SJCRH30 (cell line): ENCODE data around the gene FAM120B. TPM values are rescaled to one million over a fixed set of nuclear protein-coding genes. Genes with fewer than 3 reads are reported as not detected.
"Not testable (repeated sequence)": the region's sequence is repeated elsewhere in the genome, so short reads cannot be mapped to it uniquely, and the experiment has no call there.

ENCODE experiments used
- DNase-seq, 2 experiments: peaks; one replicate each; pipeline ENCODE4 v3.0.0-alpha.2; 2015 to 2020
- H3K27ac ChIP-seq: fragments of 250-450 bp; sonication (Bioruptor Pico); 2 replicates; pipeline ENCODE4 v1.5.1; 2020; ENCODE audit warnings: mild to moderate bottlenecking, moderate library complexity
- H3K27me3 ChIP-seq: fragments of 250-450 bp; sonication (Bioruptor Pico); 2 replicates; pipeline ENCODE4 v1.5.1; 2020; ENCODE audit warnings: mild to moderate bottlenecking, moderate library complexity
- H3K36me3 ChIP-seq: fragments of 250-450 bp; sonication (Bioruptor Pico); 2 replicates; pipeline ENCODE4 v1.5.1; 2020; ENCODE audit warnings: mild to moderate bottlenecking, moderate library complexity
- H3K4me1 ChIP-seq: fragments of 250-450 bp; sonication (Bioruptor Pico); 2 replicates; pipeline ENCODE4 v1.5.1; 2020; ENCODE audit warnings: mild to moderate bottlenecking, moderate library complexity
- H3K4me3 ChIP-seq: fragments of 250-450 bp; sonication (Bioruptor Pico); 2 replicates; pipeline ENCODE4 v1.5.1; 2020; ENCODE audit warnings: mild to moderate bottlenecking, moderate library complexity
- H3K9me3 ChIP-seq: fragments of 250-450 bp; sonication (Bioruptor Pico); replicated peaks from 2 replicates; pipeline ENCODE4 v1.5.1; 2020; ENCODE audit warnings: mild to moderate bottlenecking, moderate library complexity
- total RNA-seq: library from RNA; depleted of rRNA; stranded (reverse); fragments of >200 nt; shearing (Covaris generic); gene quantifications from 2 replicates; pipeline ENCODE4 v1.2.3, GENCODE V29; 2014

FAM120B gene
- total RNA-seq, 1 experiment from 2014 or later: 21.4 TPM

DNA sequence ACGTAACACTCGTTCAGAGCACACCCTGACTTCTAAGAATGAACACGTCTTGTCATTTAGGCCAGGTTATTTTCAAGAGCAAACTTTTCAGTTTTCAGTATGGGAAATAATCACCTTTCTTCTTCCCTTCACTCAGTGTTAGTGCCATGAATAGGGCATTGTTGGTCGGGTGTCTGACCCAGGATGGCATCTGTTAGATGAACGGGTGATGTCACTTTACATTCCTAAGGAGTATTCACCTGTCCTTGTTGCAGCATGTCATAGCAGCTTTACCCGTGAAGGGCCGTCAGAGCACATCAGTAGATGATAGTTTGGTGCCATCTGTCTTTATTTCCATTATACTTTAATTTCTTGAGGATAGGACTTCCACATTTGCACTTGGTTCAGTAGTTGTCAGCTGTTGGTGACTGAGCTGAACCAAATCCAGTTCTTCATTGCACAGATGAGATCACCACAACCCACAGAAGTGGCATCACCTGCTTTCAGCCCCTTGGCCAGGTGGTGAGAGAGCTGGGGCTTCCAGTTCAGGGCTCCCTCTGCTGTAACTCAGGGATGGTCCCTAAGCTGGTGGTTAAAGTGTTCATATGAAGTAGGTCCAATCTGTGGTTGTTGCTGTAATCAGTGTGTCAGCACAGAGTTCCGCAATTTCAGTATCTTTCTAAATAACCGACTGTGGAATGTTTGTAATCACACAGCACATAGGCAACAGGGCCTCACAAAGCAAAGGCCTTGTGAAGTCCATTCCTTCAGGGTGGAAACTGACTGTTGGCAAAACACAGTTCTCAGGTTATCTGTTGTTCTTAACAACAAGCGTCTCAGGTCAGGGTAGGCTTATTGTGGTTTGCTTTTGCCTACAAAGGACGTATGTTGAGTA, 68.2 kb downstream of the FAM120B start:
- Histone ChIP-seq H3K4me3 (no peak overlapping the region), H3K27ac (no peak overlapping the region), H3K27me3 (no peaks in the 10 kb centered on the region), H3K4me1 (no peaks in the 10 kb centered on the region), H3K36me3 (no peaks in the 10 kb centered on the region; the same call in none of the 2 replicates), H3K9me3 (no peaks in the 10 kb centered on the region)
- DNase-seq: no peak

DNA sequence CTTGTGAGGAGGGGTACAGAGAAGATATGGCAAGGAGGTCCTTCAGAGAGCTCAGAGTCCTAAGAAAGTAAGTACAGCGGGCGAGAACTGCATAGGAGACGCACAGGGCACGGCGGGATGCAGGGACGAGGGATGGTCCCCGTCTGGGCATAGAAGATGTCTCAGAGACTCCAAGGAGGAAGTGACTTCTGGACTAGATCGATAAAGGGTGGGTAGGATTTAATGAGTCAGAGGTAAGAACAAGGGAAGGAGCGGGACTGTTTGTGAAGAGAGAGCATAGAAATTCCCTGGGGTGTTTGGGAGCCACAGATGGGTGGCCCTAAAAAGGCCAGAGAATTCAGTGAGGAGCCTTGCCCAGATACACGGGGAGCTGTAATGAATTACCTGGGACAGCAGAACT, 69.1 kb downstream of the FAM120B start:
- Histone ChIP-seq H3K27ac (no peak overlapping the region), H3K4me3 (no peak overlapping the region), H3K36me3 (no peaks in the 10 kb centered on the region; the same call in none of the 2 replicates), H3K4me1 (no peaks in the 10 kb centered on the region), H3K27me3 (no peaks in the 10 kb centered on the region), H3K9me3 (no peaks in the 10 kb centered on the region)
- DNase-seq: no peak

DNA sequence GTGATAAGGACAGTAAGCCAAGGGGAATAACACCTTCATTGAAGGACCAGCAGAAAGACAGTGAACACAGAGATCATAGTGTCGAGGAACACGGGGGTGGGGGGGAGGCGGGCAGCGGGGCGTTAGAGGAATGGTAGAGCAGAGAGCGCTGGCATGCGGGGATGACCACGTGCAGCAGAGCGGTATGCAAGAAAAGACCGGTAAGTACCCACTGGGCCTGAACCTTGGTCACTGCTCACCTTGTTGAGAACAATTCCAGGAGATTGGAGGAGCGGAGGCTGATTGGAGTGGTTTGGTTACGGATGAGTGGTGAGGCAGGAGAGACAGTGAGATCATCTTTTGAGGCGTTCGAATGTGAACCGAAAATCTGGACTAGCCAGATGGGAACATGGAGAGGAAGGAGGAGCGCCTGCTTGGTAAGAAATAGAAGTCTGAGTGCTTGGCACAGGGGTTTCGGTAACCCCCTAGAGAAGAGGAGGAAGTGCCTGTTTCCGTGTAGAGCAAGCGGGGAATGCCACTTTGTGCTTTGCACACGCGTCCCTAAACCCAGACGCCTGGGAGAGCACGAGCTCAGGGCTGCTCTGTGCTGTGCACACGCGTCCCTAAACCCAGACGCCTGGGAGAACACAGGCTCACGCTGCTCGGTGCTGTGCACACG, 70.0 kb downstream of the FAM120B start:
- DNase-seq: no peak
- no peaks in the 10 kb centered on the region for H3K4me1 ChIP-seq
- H3K27me3 ChIP-seq: no peaks in the 10 kb centered on the region
- no peak overlapping the region for H3K4me3 ChIP-seq
- no peaks in the 10 kb centered on the region for H3K9me3 ChIP-seq
- no peaks in the 10 kb centered on the region; the same call in none of the 2 replicates for H3K36me3 ChIP-seq
- H3K27ac ChIP-seq: no peak overlapping the region

DNA sequence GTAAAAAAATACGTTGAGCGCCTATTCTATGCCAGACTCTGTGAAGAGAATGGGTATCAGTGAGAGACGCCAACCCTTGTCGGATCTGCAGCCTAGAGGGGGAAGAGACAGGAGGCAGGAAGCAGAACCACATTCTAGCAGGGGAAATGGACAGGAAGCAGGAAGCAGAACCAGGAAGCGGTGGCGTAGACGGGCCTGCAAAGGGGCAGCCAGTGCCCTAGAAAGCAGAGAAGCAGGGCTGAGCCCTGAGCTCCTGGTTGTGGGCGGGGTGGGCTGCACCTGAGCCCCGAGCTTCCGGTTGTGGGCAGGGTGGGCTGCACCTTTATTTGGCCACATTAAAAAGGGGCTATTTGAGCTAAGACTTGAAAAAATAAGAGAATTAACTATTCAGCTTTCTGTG, 71.9 kb downstream of the FAM120B start:
- no peak overlapping the region for H3K27ac ChIP-seq
- H3K9me3 ChIP-seq: no peaks in the 10 kb centered on the region
- no peaks in the 10 kb centered on the region for H3K4me1 ChIP-seq
- no peaks in the 10 kb centered on the region for H3K27me3 ChIP-seq
- DNase-seq: no peak
- H3K36me3 ChIP-seq: no peaks in the 10 kb centered on the region; the same call in 1 of the 2 replicates
- no peak overlapping the region for H3K4me3 ChIP-seq

DNA sequence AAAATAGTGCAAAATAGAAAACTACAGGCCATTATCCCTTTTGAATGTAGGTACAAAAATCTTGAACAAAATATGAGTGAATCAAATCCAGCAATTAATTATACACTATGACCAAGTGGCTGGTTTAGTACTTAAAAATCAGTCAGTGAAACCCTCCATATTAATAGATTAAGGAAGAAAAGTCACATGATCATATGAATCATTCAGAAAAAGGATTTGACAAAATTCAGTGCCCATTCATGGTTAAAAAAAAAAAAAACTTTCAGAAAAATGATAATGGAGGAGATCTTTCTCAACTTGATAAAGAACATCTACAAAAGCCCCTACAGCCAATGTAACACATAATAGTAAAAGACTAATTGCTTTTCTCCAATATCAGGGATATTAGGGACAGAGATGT, 75.0 kb downstream of the FAM120B start:
- no peak overlapping the region for H3K4me3 ChIP-seq
- H3K36me3 ChIP-seq: no peaks in the 10 kb centered on the region
- no peaks in the 10 kb centered on the region for H3K4me1 ChIP-seq
- no peak for DNase-seq
- H3K9me3 ChIP-seq: no peaks in the 10 kb centered on the region
- H3K27ac ChIP-seq: no peak overlapping the region
- no peaks in the 10 kb centered on the region for H3K27me3 ChIP-seq

DNA sequence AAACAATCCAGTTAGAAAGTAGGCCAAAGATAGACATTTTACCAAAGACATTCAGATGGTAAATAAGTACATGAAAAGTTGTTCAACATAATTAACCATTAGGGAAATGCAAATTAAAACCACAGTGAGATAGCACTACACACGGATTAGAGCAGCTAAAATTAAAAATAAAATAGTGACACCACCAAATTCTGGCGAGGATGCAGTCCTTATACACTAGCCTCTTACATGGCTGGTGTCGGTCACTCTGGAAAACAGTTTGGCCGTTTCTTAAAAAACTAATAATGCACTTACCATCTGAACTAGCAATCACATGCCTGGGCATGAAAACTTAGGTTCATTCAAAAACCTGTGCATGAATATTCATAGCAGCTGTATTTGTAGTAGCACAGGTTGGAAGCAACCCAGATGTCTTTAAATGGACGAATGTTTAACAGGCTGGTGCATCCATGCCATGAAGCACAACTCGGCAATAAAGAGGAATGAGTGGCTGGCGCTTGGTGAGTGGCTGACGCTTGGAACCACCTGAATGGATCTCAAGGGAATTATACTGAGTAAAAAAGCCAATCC, 77.0 kb downstream of the FAM120B start:
- no peak for DNase-seq
- H3K27me3 ChIP-seq: no peaks in the 10 kb centered on the region
- H3K9me3 ChIP-seq: no peaks in the 10 kb centered on the region
- no peak overlapping the region for H3K4me3 ChIP-seq
- no peaks in the 10 kb centered on the region for H3K4me1 ChIP-seq
- no peaks in the 10 kb centered on the region for H3K36me3 ChIP-seq
- H3K27ac ChIP-seq: no peak overlapping the region

DNA sequence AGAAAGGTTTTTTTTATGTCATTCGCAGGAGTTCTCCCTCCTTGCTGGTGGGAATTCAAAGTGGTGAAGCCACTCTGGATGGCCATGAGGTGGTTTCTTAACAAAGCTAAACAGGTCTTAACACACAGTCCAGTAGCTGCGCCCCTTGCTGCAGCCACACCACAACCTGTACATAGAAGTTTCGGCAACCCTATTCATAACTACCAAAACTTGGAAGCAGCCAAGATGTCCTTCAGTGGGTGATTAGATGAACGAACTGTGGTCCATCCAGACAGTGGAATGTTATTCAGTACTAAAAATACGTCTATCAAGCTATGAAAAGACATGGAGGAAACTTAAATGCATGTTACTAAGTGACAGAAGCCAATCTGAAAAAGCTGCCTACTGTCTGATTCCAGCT, 78.9 kb downstream of the FAM120B start:
- Histone ChIP-seq H3K36me3 (peaks cover 6% of the 10 kb centered on the region; the same call in 1 of the 2 replicates), H3K9me3 (no peaks in the 10 kb centered on the region), H3K27ac (no peak overlapping the region), H3K27me3 (no peaks in the 10 kb centered on the region), H3K4me1 (no peaks in the 10 kb centered on the region), H3K4me3 (no peak overlapping the region)
- no peak for DNase-seq

DNA sequence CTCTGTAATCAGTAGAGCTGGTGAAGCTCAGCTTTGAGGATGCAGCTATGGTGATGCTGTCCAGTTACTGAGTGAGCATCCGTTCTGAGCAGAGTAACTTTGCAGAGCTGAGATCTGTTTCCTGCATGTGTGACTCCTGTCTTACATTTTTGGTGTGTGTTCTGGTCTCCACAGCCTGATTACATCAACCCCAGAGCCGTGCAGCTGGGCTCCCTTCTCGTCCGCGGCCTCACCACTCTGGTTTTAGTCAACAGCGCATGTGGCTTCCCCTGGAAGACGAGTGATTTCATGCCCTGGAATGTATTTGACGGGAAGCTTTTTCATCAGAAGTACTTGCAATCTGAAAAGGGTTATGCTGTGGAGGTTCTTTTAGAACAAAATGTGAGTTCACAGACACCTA, 81.6 kb downstream of the FAM120B start:
- Histone ChIP-seq H3K36me3 (peaks cover 6% of the 10 kb centered on the region; the same call in 1 of the 2 replicates), H3K4me1 (no peaks in the 10 kb centered on the region), H3K27ac (no peak overlapping the region), H3K9me3 (no peaks in the 10 kb centered on the region), H3K27me3 (no peaks in the 10 kb centered on the region), H3K4me3 (no peak overlapping the region)
- DNase-seq: no peak

DNA sequence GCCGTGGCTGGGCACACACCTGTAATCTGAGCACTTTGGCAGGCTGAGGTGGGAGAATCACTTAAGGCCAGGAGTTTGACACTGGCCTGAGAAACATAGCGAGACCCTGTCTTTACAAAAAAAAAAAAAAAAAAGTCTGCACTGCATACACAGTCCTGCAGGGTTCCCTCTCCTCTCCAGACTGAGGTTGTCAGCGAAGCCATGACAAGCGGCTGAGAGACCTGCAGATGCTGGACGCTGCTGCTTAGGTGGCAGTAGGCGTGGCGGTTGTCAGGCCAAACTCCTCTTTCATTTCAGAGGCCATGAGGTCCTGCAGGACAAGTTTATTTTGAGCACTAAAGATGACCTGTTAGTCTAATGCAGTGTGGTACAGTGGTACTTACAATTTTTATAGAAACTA, 86.5 kb downstream of the FAM120B start:
- H3K36me3 ChIP-seq: peaks cover 28% of the 10 kb centered on the region
- H3K4me1 ChIP-seq: no peaks in the 10 kb centered on the region
- no peak for DNase-seq
- H3K27me3 ChIP-seq: no peaks in the 10 kb centered on the region
- H3K9me3 ChIP-seq: no peaks in the 10 kb centered on the region
- no peak overlapping the region for H3K27ac ChIP-seq
- no peak overlapping the region for H3K4me3 ChIP-seq

DNA sequence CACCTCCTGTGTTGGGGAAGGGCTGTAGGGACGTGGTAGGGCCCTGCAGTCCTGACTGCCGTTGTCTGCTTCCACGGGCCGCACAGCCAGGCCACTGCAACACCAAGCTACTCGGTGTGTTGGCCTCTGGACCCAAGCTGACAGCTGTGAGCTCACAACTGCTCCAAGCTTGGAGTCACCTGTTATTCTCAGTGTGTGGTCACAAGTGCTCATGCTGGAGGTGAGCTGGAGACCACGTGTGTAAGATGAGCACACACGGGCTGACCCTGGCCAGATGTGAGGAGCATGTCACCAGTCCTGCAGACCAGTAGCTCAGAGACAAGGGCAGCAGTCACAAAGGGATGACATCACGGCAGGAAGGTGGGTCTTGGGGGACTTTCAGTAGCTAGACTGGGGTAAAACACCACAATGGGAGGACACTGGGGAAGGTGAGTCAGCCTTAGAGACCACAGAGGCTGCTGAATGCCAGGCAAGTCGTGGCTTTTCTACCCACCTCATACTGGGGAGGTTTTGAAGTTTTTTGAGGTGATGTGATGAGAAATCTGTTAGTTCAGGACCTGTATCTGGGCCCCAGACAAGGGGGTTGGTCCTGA, 87.3 kb downstream of the FAM120B start:
- DNase-seq: no peak
- Histone ChIP-seq H3K4me1 (no peaks in the 10 kb centered on the region), H3K4me3 (no peak overlapping the region), H3K9me3 (no peaks in the 10 kb centered on the region), H3K36me3 (peaks cover 28% of the 10 kb centered on the region), H3K27me3 (no peaks in the 10 kb centered on the region), H3K27ac (no peak overlapping the region)

DNA sequence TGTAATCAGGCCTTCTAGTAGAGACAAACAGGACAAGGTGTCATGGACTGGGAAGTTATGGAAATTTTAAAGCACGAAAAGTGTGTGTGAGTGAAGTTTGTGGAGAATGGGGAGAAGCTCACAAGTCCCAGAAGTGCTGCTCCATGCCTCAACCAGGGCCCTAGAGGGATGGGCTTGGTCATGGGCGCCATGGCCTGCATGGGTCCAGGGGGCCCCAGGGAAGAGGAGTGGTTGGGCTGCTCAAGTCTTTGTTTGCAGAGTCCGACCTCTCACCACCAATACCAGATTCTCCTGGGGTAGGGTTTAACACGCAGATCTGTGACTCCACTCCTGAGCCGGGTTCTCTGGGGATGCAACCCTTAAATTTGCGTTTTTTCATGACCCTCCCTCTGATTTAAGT, 88.4 kb downstream of the FAM120B start:
- DNase-seq: no peak
- Histone ChIP-seq H3K27me3 (no peaks in the 10 kb centered on the region), H3K4me3 (no peak overlapping the region), H3K9me3 (no peaks in the 10 kb centered on the region), H3K4me1 (no peaks in the 10 kb centered on the region), H3K27ac (no peak overlapping the region), H3K36me3 (peaks cover 26% of the 10 kb centered on the region)

DNA sequence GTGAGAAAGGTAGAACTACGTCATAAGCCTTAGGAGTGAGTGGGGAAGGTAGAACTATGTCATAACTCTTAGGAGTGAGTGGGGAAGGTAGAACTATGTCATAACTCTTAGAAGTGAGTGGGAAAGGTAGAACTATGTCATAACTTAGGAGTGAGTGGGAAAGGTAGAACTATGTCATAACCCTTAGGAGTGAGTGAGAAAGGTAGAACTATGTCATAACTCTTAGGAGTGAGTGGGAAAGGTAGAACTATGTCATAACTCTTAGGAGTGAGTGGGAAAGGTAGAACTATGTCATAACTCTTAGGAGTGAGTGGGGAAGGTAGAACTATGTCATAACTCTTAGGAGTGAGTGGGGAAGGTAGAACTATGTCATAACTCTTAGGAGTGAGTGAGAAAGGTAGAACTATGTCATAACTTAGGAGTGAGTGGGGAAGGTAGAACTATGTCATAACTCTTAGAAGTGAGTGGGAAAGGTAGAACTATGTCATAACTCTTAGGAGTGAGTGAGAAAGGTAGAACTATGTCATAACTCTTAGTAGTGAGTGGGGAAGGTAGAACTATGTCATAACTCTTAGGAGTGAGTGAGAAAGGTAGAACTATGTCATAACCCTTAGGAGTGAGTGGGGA, 92.3 kb downstream of the FAM120B start:
- not testable (repeated sequence) for H3K9me3 ChIP-seq, H3K4me1 ChIP-seq, H3K4me3 ChIP-seq, H3K27me3 ChIP-seq, DNase-seq, H3K27ac ChIP-seq
- H3K36me3 ChIP-seq: peaks cover 24% of the 10 kb centered on the region

DNA sequence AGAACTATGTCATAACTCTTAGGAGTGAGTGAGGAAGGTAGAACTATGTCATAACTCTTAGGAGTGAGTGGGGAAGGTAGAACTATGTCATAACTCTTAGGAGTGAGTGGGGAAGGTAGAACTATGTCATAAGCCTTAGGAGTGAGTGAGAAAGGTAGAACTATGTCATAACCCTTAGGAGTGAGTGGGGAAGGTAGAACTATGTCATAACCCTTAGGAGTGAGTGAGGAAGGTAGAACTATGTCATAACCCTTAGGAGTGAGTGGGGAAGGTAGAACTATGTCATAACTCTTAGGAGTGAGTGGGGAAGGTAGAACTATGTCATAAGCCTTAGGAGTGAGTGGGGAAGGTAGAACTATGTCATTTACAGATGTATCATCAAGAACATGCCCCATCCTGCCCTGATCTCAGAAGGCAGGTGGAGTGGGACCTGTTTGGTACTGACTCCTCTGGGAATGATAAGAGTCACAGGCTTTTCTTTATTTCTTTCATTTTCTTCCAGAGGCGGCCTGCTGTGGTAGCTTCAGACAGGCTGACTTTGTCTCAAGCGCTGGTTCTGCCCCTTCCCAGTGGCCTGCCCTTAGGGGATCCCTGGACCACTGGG, 93.5 kb downstream of the FAM120B start:
- H3K27ac ChIP-seq, H3K27me3 ChIP-seq, H3K4me3 ChIP-seq, DNase-seq, H3K4me1 ChIP-seq, H3K9me3 ChIP-seq: not testable (repeated sequence)
- H3K36me3 ChIP-seq: peaks cover 19% of the 10 kb centered on the region

DNA sequence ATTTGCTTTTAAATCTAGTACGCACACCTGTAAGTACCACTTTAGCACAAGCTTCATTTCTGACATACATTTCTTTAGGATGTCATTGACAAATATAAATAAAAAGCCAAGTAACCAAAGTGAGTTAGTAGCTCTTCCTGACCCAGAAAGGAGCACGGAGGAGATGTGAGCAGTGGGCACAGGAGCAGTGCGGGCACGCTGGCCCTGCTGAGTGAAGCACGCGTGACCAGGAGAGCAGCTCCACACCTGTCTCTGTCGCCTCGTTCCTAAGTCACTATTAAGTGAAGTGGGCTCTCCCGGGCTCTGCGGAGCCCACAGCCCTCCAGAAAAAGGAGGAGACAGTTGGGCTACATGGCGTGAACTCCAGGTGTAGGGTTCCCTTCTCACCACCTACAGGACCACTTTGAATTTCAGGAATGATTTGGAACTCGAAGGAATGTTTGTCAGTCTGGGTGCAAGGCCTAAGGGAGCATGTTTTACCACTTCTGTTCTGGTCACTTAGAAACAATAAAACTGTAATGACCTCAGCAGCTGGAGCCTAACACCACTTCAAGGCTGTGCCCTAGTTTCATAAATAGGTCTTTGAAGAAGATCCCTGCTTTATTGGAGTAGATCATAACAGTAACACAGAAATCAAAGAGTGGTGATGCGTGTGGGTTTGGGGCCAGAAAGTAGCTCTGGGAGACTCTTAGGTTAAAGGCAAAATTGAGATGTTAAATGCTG, 95.9 kb downstream of the FAM120B start:
- H3K27ac ChIP-seq: no peak overlapping the region
- no peak for DNase-seq
- no peaks in the 10 kb centered on the region for H3K9me3 ChIP-seq
- H3K27me3 ChIP-seq: no peaks in the 10 kb centered on the region
- H3K36me3 ChIP-seq: peaks cover 3% of the 10 kb centered on the region; the same call in 1 of the 2 replicates
- H3K4me1 ChIP-seq: no peaks in the 10 kb centered on the region
- H3K4me3 ChIP-seq: no peak overlapping the region
